ENCODE measurements around the gene EXPH5.
A peak's percentile ranks its signal among the peaks of the same experiment; 100 is the strongest.
"Not testable (repeated sequence)": the region's sequence is repeated elsewhere in the genome, so short reads cannot be mapped to it uniquely, and the experiment has no call there.

The EXPH5 gene

GRCh38 chr11:108606495-108607160 is 13.1 kb upstream of the EXPH5 start:
- H3K36me3 ChIP-seq (ENCODE audit: control insufficient read depth, insufficient read depth, low read length) = no peaks in the 10 kb centered on the region
- no peaks in the 10 kb centered on the region for H3K79me2 ChIP-seq
- no peak overlapping the region for H3K4me2 ChIP-seq (ENCODE audit: low read length)
- no peak overlapping the region for H3K4me3 ChIP-seq (ENCODE audit: low read depth, low read length)
- H3K27ac ChIP-seq = no peak overlapping the region
- H3K9me3 ChIP-seq (ENCODE audit: control insufficient read depth, low read length) = no peaks in the 10 kb centered on the region
- H2AFZ ChIP-seq = peak overlapping the region; percentile 34
- H3K4me1 ChIP-seq = peaks cover 5% of the 10 kb centered on the region
- H3K9ac ChIP-seq = no peak overlapping the region
- no peak for TF ChIP-seq CTCF (IDR thresholded peaks at IDR 0.05)
- no peaks in the 10 kb centered on the region for H3K27me3 ChIP-seq (ENCODE audit: control insufficient read depth, insufficient read depth, low read length)

- H3K27ac ChIP-seq = no peak overlapping the region
- H3K9me3 ChIP-seq (ENCODE audit: control insufficient read depth, low read length) = no peaks in the 10 kb centered on the region
- H3K4me1 ChIP-seq = peaks cover 5% of the 10 kb centered on the region
- H3K9ac ChIP-seq = no peak overlapping the region
- H3K27me3 ChIP-seq (ENCODE audit: control insufficient read depth, insufficient read depth, low read length) = no peaks in the 10 kb centered on the region
- H3K79me2 ChIP-seq = no peaks in the 10 kb centered on the region
- no peaks in the 10 kb centered on the region for H3K36me3 ChIP-seq (ENCODE audit: control insufficient read depth, insufficient read depth, low read length)
- H3K4me2 ChIP-seq (ENCODE audit: low read length) = no peak overlapping the region
- H2AFZ ChIP-seq = peak overlapping the region; percentile 20
- no peak overlapping the region for H3K4me3 ChIP-seq (ENCODE audit: low read depth, low read length)
- no peak for TF ChIP-seq CTCF (IDR thresholded peaks at IDR 0.05)
Measured at GRCh38 chr11:108606070-108606469, 12.5 kb upstream of the EXPH5 start.

- not testable (repeated sequence) for H3K4me3 ChIP-seq (ENCODE audit: low read depth, low read length); H3K79me2 ChIP-seq; H3K9me3 ChIP-seq (ENCODE audit: control insufficient read depth, low read length); H3K36me3 ChIP-seq (ENCODE audit: control insufficient read depth, insufficient read depth, low read length); H3K4me2 ChIP-seq (ENCODE audit: low read length); H3K9ac ChIP-seq; H3K27ac ChIP-seq; H3K4me1 ChIP-seq; H3K27me3 ChIP-seq (ENCODE audit: control insufficient read depth, insufficient read depth, low read length)
- H2AFZ ChIP-seq = peak overlapping the region; percentile 42
Measured at GRCh38 chr11:108602818-108603217, 9.2 kb upstream of the EXPH5 start.

- no peak overlapping the region for H3K27ac ChIP-seq
- no peak overlapping the region for H3K4me3 ChIP-seq (ENCODE audit: low read depth, low read length)
- no peaks in the 10 kb centered on the region for H3K27me3 ChIP-seq (ENCODE audit: control insufficient read depth, insufficient read depth, low read length)
- H3K9ac ChIP-seq = no peak overlapping the region
- no peaks in the 10 kb centered on the region for H3K9me3 ChIP-seq (ENCODE audit: control insufficient read depth, low read length)
- no peak for TF ChIP-seq CTCF (IDR thresholded peaks at IDR 0.05)
- H3K79me2 ChIP-seq = no peaks in the 10 kb centered on the region
- H3K36me3 ChIP-seq (ENCODE audit: control insufficient read depth, insufficient read depth, low read length) = no peaks in the 10 kb centered on the region
- H3K4me1 ChIP-seq = peaks cover 5% of the 10 kb centered on the region
- no peak overlapping the region for H2AFZ ChIP-seq
- no peak overlapping the region for H3K4me2 ChIP-seq (ENCODE audit: low read length)
Measured at GRCh38 chr11:108601150-108601549, 7.6 kb upstream of the EXPH5 start.

GRCh38 chr11:108599978-108600377 is 6.4 kb upstream of the EXPH5 start:
- Histone ChIP-seq H3K9me3 (ENCODE audit: control insufficient read depth, low read length) (no peaks in the 10 kb centered on the region), H3K4me3 (ENCODE audit: low read depth, low read length) (no peak overlapping the region), H2AFZ (peak overlapping the region; percentile 20), H3K4me2 (ENCODE audit: low read length) (no peak overlapping the region), H3K27ac (no peak overlapping the region), H3K4me1 (peaks cover 5% of the 10 kb centered on the region), H3K79me2 (no peaks in the 10 kb centered on the region), H3K27me3 (ENCODE audit: control insufficient read depth, insufficient read depth, low read length) (no peaks in the 10 kb centered on the region), H3K36me3 (ENCODE audit: control insufficient read depth, insufficient read depth, low read length) (no peaks in the 10 kb centered on the region), H3K9ac (no peak overlapping the region)
- no peak for TF ChIP-seq CTCF (IDR thresholded peaks at IDR 0.05)
